ENCODE results near the gene DNAJC4. TPM values are rescaled to one million over a fixed set of nuclear protein-coding genes. Genes with fewer than 3 reads are reported as not detected.
A peak's percentile ranks its signal among the peaks of the same experiment; 100 is the strongest.

DNAJC4 gene
- polyA plus RNA-seq, 3 donors = 56.1 to 76.7 (median 63.6) TPM

DNA sequence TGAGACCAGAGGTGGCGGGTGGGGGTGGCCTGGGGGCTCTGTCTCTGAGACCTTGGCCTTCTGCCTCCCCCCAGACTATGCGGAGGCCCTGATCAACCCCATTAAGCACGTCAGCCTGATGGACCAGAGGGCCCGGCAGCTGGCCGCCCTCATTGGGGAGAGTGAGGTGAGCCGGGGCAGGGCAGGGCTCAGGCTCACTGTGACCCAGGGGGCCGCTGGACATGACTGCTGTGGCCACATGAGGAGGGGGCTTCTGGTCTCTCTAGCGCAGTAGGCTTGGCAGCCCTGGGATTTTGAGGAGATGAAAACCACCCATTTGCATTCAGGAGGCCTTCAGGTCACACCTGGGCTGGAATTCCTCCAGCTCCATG, 33.6 kb downstream of the DNAJC4 start:
- no peak for DNase-seq (ENCODE audit: extremely low read depth in 1 of 11, low read depth in 9 of 11, low spot score in 4 of 11)

GRCh38 chr11:64264371-64264852, 34.1 kb downstream of the DNAJC4 start:
- DNase-seq (ENCODE audit: extremely low read depth in 1 of 11, low read depth in 9 of 11, low spot score in 4 of 11) = no peak

DNA sequence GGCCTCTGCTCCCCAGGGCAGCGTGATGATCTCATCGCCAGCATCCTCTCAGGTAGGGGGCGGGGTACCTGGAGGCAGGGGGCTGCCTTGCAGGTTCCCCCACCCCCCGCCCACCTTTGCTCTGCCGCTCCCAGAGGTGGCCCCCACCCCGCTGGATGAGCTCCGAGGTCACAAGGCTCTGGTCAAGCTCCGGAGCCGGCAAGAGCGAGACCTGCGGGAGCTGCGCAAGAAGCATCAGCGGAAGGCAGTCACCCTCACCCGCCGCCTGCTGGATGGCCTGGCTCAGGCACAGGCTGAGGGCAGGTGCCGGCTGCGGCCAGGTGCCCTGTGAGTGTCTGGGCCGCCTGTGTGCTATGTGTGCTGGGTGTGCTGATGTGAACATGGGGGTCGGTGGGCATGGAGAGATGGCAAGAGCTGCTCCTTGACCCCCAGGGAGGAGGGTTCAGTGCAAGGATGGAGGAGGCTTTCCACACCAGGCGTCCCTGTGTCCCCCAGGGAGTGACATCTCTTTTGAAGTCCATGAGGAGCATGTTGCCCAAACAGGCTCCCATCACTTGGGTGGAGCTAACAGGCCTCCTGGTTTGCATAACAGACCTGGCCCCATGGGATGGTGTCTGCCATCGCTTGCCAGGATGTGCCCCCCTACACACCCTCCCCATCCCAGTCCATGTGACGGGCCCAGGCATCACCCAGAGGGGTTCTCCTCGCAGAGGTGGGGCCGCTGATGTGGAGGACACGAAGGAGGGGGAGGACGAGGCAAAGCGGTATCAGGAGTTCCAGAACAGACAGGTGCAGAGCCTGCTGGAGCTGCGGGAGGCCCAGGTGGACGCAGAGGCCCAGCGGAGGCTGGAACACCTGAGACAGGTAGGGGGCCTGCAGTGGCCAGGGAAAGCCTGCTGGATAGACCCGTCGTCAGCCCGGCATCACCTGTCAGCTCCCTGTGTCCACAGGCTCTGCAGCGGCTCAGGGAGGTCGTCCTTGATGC, 35.1 kb downstream of the DNAJC4 start:
- no peak for DNase-seq (ENCODE audit: extremely low read depth in 1 of 11, low read depth in 9 of 11, low spot score in 4 of 11)

GRCh38 chr11:64266339-64266738, 36.0 kb downstream of the DNAJC4 start:
- DNase-seq (ENCODE audit: extremely low read depth in 1 of 11, low read depth in 9 of 11, low spot score in 4 of 11) = no peak

DNA sequence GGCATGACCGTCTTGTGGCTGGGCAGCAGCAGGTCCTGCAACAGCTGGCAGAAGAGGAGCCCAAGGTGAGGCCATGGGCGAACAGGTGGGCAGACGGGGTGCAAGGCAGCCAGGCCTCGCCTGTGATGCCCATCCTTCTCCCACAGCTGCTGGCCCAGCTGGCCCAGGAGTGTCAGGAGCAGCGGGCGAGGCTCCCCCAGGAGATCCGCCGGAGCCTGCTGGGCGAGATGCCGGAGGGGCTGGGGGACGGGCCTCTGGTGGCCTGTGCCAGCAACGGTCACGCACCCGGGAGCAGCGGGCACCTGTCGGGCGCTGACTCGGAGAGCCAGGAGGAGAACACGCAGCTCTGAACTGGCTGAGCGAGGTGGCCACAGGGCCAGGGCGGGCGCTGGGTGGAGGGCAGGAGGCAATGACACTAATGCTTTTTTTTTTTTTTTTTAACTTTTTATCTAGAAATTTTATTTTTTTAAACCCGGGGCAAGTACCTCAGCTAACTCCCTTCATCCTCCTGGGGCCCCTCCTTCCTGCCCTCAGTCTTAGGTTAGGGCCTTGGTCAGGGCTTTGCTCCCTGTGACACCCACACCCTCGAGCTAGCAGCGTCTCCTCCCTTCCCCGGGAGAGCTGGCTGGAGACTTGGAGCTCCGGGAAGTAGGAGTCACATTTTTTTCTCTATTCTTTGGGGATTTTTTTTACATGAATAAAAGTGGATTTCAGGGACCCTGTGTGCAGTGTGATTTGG, 37.0 kb downstream of the DNAJC4 start:
- no peak for DNase-seq (ENCODE audit: extremely low read depth in 1 of 11, low read depth in 9 of 11, low spot score in 4 of 11)

DNA sequence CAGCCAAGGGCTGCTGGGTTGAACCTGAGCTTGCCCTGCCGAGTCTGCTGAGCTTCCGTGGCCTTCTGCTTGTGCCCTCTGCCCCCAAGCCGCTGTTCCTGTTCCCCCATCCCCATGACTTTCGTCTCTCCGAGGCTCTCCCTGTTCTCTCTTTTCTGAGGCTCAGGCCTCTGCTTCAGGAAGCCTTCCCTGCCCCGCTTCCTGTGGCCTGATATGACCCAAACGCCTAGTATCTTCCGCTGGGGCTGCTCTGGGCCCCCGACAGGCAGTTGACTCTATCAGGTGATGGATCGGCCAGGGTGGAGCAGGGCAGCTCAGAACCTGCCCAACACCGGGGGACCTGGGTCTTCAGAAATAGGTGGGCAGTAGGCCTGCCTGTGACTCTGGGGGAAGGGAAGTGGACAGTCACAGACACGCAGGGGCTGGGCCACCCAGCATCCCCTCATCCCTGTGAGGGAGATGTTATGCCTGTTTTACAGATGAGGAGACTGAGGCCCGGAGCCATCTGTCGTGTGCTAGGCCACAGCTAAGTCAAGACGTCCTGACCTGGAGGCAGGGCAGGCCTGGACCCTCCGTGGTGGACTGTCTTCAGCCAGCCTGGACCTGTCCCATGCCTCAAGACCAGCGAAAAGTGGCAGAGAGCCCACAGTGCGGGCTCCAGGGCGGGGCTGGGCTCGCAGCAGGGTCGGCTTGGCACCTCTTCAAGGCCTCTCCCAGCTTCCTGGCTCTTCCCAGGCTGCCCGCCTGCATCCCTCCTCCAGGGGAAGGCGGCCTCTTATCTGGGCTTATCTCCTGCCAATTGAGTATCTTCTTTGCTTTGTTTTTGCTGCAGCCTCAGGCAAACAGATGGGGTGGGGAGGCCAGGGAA, 37.9 kb downstream of the DNAJC4 start:
- DNase-seq (ENCODE audit: extremely low read depth in 1 of 11, low read depth in 9 of 11, low spot score in 4 of 11) = no peak

DNA sequence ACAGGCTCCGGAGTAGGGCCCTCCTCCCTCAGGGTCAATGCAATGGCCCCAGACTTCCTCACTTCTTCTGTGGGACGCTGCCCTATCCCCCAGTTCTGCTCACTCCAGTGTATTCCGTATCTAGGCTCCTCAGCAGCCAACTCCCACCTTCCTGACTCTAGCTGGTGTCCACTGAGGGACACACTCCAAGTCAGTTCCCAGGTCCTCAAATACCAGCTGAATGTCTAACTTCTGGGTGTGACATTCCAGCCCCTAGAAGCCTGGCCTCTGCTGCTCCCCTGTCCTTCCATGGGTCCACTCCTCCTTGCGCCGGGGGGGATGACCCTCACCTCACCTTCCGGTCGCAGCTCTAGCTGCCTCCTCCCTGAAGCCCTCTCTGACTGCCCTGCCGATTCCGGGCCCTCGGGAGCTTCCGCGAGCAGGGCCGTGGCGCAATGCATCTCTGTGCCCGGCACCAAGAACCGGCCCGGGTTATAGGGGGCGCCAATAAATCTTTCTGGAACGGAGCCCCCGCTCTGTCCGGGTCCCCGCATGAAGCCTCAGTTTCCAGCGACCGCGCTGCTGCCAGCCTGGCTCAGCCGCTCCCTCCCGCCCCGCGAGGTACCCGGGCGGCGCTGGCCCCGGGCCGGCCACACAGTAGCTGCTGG, 38.7 kb downstream of the DNAJC4 start:
- no peak for DNase-seq (ENCODE audit: extremely low read depth in 1 of 11, low read depth in 9 of 11, low spot score in 4 of 11)

- DNase-seq (ENCODE audit: extremely low read depth in 1 of 11, low read depth in 9 of 11, low spot score in 4 of 11) = peak; percentile 95 to 100 (median 99)
Observed at GRCh38 chr11:64269540-64270220, 39.3 kb downstream of the DNAJC4 start.

GRCh38 chr11:64275031-64275800, 44.9 kb downstream of the DNAJC4 start:
- DNase-seq (ENCODE audit: extremely low read depth in 1 of 11, low read depth in 9 of 11, low spot score in 4 of 11) = no peak

GRCh38 chr11:64275841-64276240, 45.5 kb downstream of the DNAJC4 start:
- DNase-seq (ENCODE audit: extremely low read depth in 1 of 11, low read depth in 9 of 11, low spot score in 4 of 11) = no peak

GRCh38 chr11:64276653-64277431, 46.5 kb downstream of the DNAJC4 start:
- no peak for DNase-seq (ENCODE audit: extremely low read depth in 1 of 11, low read depth in 9 of 11, low spot score in 4 of 11)

GRCh38 chr11:64278576-64279190, 48.3 kb downstream of the DNAJC4 start:
- DNase-seq (ENCODE audit: extremely low read depth in 1 of 11, low read depth in 9 of 11, low spot score in 4 of 11) = no peak

- DNase-seq (ENCODE audit: extremely low read depth in 1 of 11, low read depth in 9 of 11, low spot score in 4 of 11) = no peak
Observed at GRCh38 chr11:64281957-64282770, 51.8 kb downstream of the DNAJC4 start.

GRCh38 chr11:64283092-64283491, 52.7 kb downstream of the DNAJC4 start:
- no peak for DNase-seq (ENCODE audit: extremely low read depth in 1 of 11, low read depth in 9 of 11, low spot score in 4 of 11)

Measured in renal cortex interstitium (tissue), 11 donors.